Breast epithelium (tissue), 4 donors: Measurements from ENCODE around the gene NYNRIN. TPM values are rescaled to one million over a fixed set of nuclear protein-coding genes. Genes with fewer than 3 reads are reported as not detected.

ENCODE experiments used
- DNase-seq, 2 donors: peaks; one replicate each; pipeline ENCODE4 v3.0.0-alpha.2; 2019; ENCODE audit warnings: low spot score in 2 of 2
- H3K27ac ChIP-seq, 2 donors: fragments of 200-600 bp; sonication (generic) in 1 of 2; one replicate each; pipeline ENCODE4 v1.5.1; 2016 to 2019; ENCODE audit warnings: mild to moderate bottlenecking in 1 of 2
- H3K27me3 ChIP-seq, 2 donors: fragments of 200-600 bp; sonication (generic) in 1 of 2; one replicate each; pipeline versions ENCODE4 v1.5.1 to v1.6.0; 2017 to 2019; ENCODE audit warnings: control low read depth in 1 of 2, mild to moderate bottlenecking in 1 of 2
- H3K36me3 ChIP-seq: fragments of 200-600 bp; one replicate; pipeline ENCODE4 v1.5.1; 2019
- H3K4me1 ChIP-seq, 2 donors: fragments of 200-600 bp; sonication (generic); one replicate each; pipeline ENCODE4 v1.5.1; 2016 to 2019; ENCODE audit warnings: control low read depth in 1 of 2
- H3K4me3 ChIP-seq, 3 donors: fragments of 200-600 bp; sonication (generic); 1 replicate in 2 of 3; 2 replicates in 1 of 3; pipeline ENCODE4 v1.5.1; 2016 to 2019; ENCODE audit warnings: mild to moderate bottlenecking in 3 of 3, moderate library complexity in 2 of 3
- H3K9me3 ChIP-seq, 2 donors: fragments of 200-600 bp; sonication (generic) in 1 of 2; one replicate each; pipeline ENCODE4 v1.5.1; 2016 to 2019; ENCODE audit warnings: control low read depth in 1 of 2
- POLR2A ChIP-seq: fragments of 450-650 bp; IDR thresholded peaks from one replicate; pipeline ENCODE4 v1.6.1; 2016; ENCODE audit warnings: antibody characterized with exemption, mild to moderate bottlenecking, moderate library complexity
- POLR2AphosphoS5 ChIP-seq, 3 donors: sonication (generic); formaldehyde crosslinking; IDR thresholded peaks; one replicate each; pipeline ENCODE4 v1.6.1; 2017; ENCODE audit warnings: antibody characterized with exemption in 3 of 3
- intact Hi-C: fragments of 100-400 bp; cut with DNase I; formaldehyde crosslinking; loops from one replicate; pipeline ENCODE4 v1.15.1; 2023; ENCODE audit warnings: low total_unique reads
- total RNA-seq, 3 donors: library from RNA; depleted of rRNA; stranded (reverse); fragments of >200 nt; gene quantifications; one replicate each; pipeline ENCODE4 v1.1.0, GENCODE V29; 2016
- TF ChIP-seq, protein P1 (sequence below), 3 donors: fragments of 450-650 bp; IDR thresholded peaks; one replicate each; pipeline ENCODE4 v1.5.1; 2016 to 2017; ENCODE audit warnings: antibody characterized with exemption in 3 of 3, mild to moderate bottlenecking in 3 of 3, moderate library complexity in 3 of 3

The NYNRIN gene
- total RNA-seq, 3 donors from 2014 or later, result 6.4 to 8.2 (median 7.7) TPM

DNA sequence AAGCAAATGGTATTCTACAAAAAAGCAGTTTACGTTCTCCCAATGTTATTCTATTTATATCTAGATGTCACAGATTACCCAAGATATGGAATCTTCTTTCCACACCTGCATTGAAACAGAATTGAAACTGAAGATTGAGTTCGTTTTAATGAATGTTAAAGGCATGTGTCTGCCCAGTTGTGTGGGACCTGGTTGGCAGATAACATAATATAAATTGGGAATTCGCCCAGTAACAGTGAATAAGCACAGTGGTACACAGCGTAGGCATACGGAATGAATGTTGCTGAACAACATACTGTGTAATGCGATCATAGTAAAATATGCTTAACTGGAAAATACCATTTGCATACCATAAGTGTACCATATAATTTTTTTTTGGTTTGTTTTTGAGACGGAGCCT is 35.2 kb downstream of the NYNRIN start:
- H3K36me3 ChIP-seq, result no peaks in the 10 kb centered on the region

DNA sequence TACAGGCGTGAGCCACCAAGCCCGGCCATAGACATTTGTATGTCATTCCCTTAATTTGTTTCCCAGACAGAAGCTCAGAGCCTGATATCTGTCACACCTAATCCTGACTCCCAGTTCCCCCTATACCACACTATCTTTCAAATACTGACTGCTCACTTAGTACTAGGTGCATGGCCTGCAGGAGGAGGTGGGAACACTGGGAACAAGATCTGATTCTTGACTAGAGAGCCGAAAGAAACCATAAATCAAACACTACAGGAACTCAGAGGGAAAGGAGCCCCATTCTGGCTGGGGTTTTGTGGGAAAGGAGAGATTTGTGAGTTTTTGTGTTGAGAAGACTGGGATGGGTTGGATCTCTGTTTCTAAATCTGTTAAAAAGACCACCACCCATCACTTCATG is 35.9 kb downstream of the NYNRIN start:
- no peak overlapping the region for H3K4me3 ChIP-seq
- intact Hi-C loops, result no loop called here
- no peaks in the 10 kb centered on the region for H3K9me3 ChIP-seq
- no peaks in the 10 kb centered on the region for H3K27me3 ChIP-seq
- H3K36me3 ChIP-seq, result no peaks in the 10 kb centered on the region
- peaks cover 0 to 14% of the 10 kb centered on the region in 2 donors for H3K4me1 ChIP-seq
- DNase-seq, result no peak
- TF ChIP-seq POLR2A (no peak), POLR2AphosphoS5 (IDR thresholded peaks at IDR 0.05) (no peak)
- TF ChIP-seq, protein P1, sequence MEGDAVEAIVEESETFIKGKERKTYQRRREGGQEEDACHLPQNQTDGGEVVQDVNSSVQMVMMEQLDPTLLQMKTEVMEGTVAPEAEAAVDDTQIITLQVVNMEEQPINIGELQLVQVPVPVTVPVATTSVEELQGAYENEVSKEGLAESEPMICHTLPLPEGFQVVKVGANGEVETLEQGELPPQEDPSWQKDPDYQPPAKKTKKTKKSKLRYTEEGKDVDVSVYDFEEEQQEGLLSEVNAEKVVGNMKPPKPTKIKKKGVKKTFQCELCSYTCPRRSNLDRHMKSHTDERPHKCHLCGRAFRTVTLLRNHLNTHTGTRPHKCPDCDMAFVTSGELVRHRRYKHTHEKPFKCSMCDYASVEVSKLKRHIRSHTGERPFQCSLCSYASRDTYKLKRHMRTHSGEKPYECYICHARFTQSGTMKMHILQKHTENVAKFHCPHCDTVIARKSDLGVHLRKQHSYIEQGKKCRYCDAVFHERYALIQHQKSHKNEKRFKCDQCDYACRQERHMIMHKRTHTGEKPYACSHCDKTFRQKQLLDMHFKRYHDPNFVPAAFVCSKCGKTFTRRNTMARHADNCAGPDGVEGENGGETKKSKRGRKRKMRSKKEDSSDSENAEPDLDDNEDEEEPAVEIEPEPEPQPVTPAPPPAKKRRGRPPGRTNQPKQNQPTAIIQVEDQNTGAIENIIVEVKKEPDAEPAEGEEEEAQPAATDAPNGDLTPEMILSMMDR (IDR thresholded peaks at IDR 0.05), result no peak
- H3K27ac ChIP-seq, result peak overlapping the region; percentile 25 to 77

More for the DNA sequence above, 35.2 kb downstream of the NYNRIN start:
- no peaks in the 10 kb centered on the region for H3K9me3 ChIP-seq
- TF ChIP-seq POLR2AphosphoS5 (IDR thresholded peaks at IDR 0.05) (no peak), POLR2A (no peak)
- TF ChIP-seq, protein P1 (IDR thresholded peaks at IDR 0.05), result no peak
- H3K27me3 ChIP-seq, result no peaks in the 10 kb centered on the region
- no peak overlapping the region for H3K27ac ChIP-seq
- H3K4me3 ChIP-seq, result no peak overlapping the region
- peaks cover 5 to 14% of the 10 kb centered on the region in 2 donors for H3K4me1 ChIP-seq
- DNase-seq, result no peak
- intact Hi-C loops, result no loop called here

DNA sequence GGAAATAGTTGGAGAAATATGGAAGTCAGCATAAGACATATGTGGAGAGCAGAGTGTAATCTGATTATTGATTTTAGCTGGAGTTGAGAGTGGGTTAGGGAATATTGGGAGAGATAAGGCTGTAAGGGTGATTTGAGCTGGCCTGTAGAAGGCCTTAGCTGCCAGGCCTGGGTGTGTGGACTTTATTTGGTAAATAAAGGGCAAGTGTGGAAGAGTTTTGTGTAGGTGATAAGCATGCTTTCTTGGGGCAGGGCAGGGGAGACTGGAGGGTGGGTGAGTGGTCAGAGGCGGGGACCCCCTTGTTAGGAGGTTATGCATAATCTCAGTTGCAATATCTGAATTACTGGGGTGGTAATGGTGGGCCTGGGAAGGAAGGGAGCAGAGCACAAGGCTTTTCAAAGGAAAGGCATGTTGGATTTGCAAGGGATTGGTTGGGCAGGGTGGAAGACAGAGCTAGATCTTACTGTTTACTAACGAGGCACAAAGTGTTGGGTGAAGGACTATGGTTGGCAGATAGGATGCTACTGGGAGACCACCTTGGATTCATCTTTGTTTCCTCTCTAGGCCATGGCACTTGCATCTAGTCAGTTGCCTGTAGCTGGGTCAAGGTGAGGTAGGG is 36.5 kb downstream of the NYNRIN start:
- peak overlapping the region; percentile 25 to 77 for H3K27ac ChIP-seq
- H3K4me3 ChIP-seq, result no peak overlapping the region
- TF ChIP-seq, protein P1 (IDR thresholded peaks at IDR 0.05), result no peak
- TF ChIP-seq POLR2A, result no peak
- TF ChIP-seq POLR2AphosphoS5 (IDR thresholded peaks at IDR 0.05), result no peak
- no peaks in the 10 kb centered on the region for H3K27me3 ChIP-seq
- H3K36me3 ChIP-seq, result no peaks in the 10 kb centered on the region
- no peaks in the 10 kb centered on the region for H3K9me3 ChIP-seq
- H3K4me1 ChIP-seq, result peaks cover 0 to 17% of the 10 kb centered on the region in 2 donors
- no peak for DNase-seq
- intact Hi-C loops, result no loop called here

DNA sequence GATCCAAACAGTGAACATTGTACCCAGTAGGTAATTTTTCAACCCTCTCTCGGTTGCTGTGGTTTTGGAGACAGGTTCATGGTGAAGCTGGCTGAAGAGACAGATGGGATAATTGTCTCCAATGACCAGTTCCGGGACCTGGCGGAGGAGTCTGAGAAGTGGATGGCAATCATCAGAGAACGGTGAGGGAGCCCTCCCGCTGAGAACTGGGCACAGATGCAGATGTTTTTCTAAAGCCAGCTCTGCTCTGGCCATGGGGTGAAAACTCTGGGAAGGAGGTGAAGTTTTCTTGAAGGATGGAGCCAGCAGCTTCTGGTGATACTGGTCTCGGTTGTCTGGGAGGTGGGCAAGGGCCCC is 37.2 kb downstream of the NYNRIN start:
- no peak overlapping the region for H3K4me3 ChIP-seq
- H3K27me3 ChIP-seq, result no peaks in the 10 kb centered on the region
- H3K27ac ChIP-seq, result peak overlapping the region; percentile 57 to 77
- no peaks in the 10 kb centered on the region for H3K36me3 ChIP-seq
- intact Hi-C loops, result no loop called here
- no peaks in the 10 kb centered on the region for H3K9me3 ChIP-seq
- H3K4me1 ChIP-seq, result peaks cover 0 to 20% of the 10 kb centered on the region in 2 donors
- DNase-seq, result no peak
- TF ChIP-seq POLR2A, result no peak

DNA sequence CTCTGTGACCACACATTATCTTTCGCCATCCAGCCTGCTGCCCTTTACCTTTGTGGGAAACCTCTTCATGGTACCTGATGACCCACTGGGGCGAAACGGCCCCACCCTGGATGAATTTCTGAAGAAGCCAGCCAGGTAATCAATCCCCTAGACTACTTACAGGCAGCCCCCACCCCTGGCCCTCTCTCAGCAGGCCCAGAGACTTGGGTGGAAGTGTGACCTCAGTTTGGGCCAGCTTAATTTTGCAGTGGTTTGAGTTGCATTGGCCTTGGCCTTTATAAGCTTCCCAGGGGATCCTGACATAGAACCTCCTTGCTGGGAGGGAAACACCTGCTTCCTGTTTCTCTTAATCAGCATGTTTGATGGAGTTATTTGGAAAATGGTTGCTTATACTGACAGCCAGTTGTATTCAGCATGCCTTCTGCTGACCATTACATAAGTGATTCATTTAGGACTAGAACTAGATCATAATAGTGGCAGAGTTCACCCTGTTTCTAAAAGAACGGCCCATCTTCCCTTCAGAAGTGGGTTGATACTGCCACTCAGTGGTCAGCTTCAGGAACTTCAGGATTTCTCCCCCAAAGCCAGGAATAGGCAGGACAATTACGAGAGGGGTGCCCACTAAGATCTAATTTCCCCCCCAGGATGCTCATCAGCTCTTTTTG is 37.7 kb downstream of the NYNRIN start:
- peak in 2 of 3 donors; percentile 57 to 61 for TF ChIP-seq POLR2AphosphoS5 (IDR thresholded peaks at IDR 0.05)
- TF ChIP-seq, protein P1 (IDR thresholded peaks at IDR 0.05), result peak; percentile 75 to 89 (median 88)
- no peak for TF ChIP-seq POLR2A
- Histone ChIP-seq H3K4me3 (no peak overlapping the region), H3K36me3 (no peaks in the 10 kb centered on the region), H3K27me3 (no peaks in the 10 kb centered on the region), H3K9me3 (no peaks in the 10 kb centered on the region), H3K4me1 (peaks cover 0 to 18% of the 10 kb centered on the region in 2 donors), H3K27ac (peak overlapping the region; percentile 57 to 77)
- intact Hi-C loops, result no loop called here
- DNase-seq, result no peak
